ENCODE measurements around the gene BEST2.

Gene BEST2

GRCh38 chr19:12784394-12784870 is 32.8 kb downstream of the BEST2 start:
- Histone ChIP-seq H3K4me3 (ENCODE audit: low read length, poor library complexity, severe bottlenecking) (no peak overlapping the region), H3K9me2 (replicated peaks; ENCODE audit: low read depth, low read length) (no peaks in the 10 kb centered on the region), H3K27me3 (ENCODE audit: insufficient read depth, low read length, poor library complexity, severe bottlenecking) (no peaks in the 10 kb centered on the region), H3K36me3 (ENCODE audit: insufficient read depth, low read length) (no peaks in the 10 kb centered on the region), H3K9ac (ENCODE audit: low read depth, low read length, poor library complexity, severe bottlenecking) (no peak overlapping the region), H3K4me1 (ENCODE audit: insufficient read depth, low read length, poor library complexity, severe bottlenecking) (peaks cover 25% of the 10 kb centered on the region), H2AFZ (ENCODE audit: low read length) (no peak overlapping the region), H4K20me1 (ENCODE audit: insufficient read depth, low read length, poor library complexity, severe bottlenecking) (no peaks in the 10 kb centered on the region), H3K4me2 (ENCODE audit: low read depth, low read length, poor library complexity, severe bottlenecking) (no peak overlapping the region), H3K79me2 (ENCODE audit: insufficient read depth, low read length) (no peaks in the 10 kb centered on the region), H3F3A (ENCODE audit: low read depth) (no peaks in the 10 kb centered on the region; the same call in 1 of the 2 replicates), H3K9me3 (ENCODE audit: insufficient read depth, low read depth, low read length) (no peaks in the 10 kb centered on the region)
- TF ChIP-seq CTCF (conservative IDR thresholded peaks at IDR 0.05; ENCODE audit: low read length) (no peak), EZH2phosphoT487 (IDR thresholded peaks at IDR 0.05; ENCODE audit: borderline replicate concordance) (no peak)

- Histone ChIP-seq H4K20me1 (ENCODE audit: insufficient read depth, low read length, poor library complexity, severe bottlenecking) (no peaks in the 10 kb centered on the region), H3K9me2 (replicated peaks; ENCODE audit: low read depth, low read length) (no peaks in the 10 kb centered on the region), H3K4me1 (ENCODE audit: insufficient read depth, low read length, poor library complexity, severe bottlenecking) (peaks cover 23% of the 10 kb centered on the region), H3K4me3 (ENCODE audit: low read length, poor library complexity, severe bottlenecking) (no peak overlapping the region), H3K79me2 (ENCODE audit: insufficient read depth, low read length) (no peaks in the 10 kb centered on the region), H3K9ac (ENCODE audit: low read depth, low read length, poor library complexity, severe bottlenecking) (no peak overlapping the region), H3K9me3 (ENCODE audit: insufficient read depth, low read depth, low read length) (no peaks in the 10 kb centered on the region), H3F3A (ENCODE audit: low read depth) (no peaks in the 10 kb centered on the region; the same call in 1 of the 2 replicates), H3K36me3 (ENCODE audit: insufficient read depth, low read length) (no peaks in the 10 kb centered on the region), H3K4me2 (ENCODE audit: low read depth, low read length, poor library complexity, severe bottlenecking) (no peak overlapping the region), H3K27me3 (ENCODE audit: insufficient read depth, low read length, poor library complexity, severe bottlenecking) (no peaks in the 10 kb centered on the region), H2AFZ (ENCODE audit: low read length) (no peak overlapping the region)
- no peak for TF ChIP-seq EZH2phosphoT487 (IDR thresholded peaks at IDR 0.05; ENCODE audit: borderline replicate concordance)
- no peak for TF ChIP-seq CTCF (conservative IDR thresholded peaks at IDR 0.05; ENCODE audit: low read length)
Measured at GRCh38 chr19:12784871-12785430, 33.4 kb downstream of the BEST2 start.

GRCh38 chr19:12785431-12786031 is 33.9 kb downstream of the BEST2 start:
- no peaks in the 10 kb centered on the region for H3K79me2 ChIP-seq (ENCODE audit: insufficient read depth, low read length)
- H3K4me1 ChIP-seq (ENCODE audit: insufficient read depth, low read length, poor library complexity, severe bottlenecking) = peaks cover 24% of the 10 kb centered on the region
- H3K9me3 ChIP-seq (ENCODE audit: insufficient read depth, low read depth, low read length) = no peaks in the 10 kb centered on the region
- TF ChIP-seq EZH2phosphoT487 (IDR thresholded peaks at IDR 0.05; ENCODE audit: borderline replicate concordance) (no peak), CTCF (conservative IDR thresholded peaks at IDR 0.05; ENCODE audit: low read length) (no peak)
- no peak overlapping the region for H2AFZ ChIP-seq (ENCODE audit: low read length)
- H3K36me3 ChIP-seq (ENCODE audit: insufficient read depth, low read length) = no peaks in the 10 kb centered on the region
- H4K20me1 ChIP-seq (ENCODE audit: insufficient read depth, low read length, poor library complexity, severe bottlenecking) = no peaks in the 10 kb centered on the region
- no peak overlapping the region for H3K4me3 ChIP-seq (ENCODE audit: low read length, poor library complexity, severe bottlenecking)
- no peaks in the 10 kb centered on the region for H3K9me2 ChIP-seq (replicated peaks; ENCODE audit: low read depth, low read length)
- no peaks in the 10 kb centered on the region; the same call in 1 of the 2 replicates for H3F3A ChIP-seq (ENCODE audit: low read depth)
- peak overlapping the region; percentile 14 for H3K4me2 ChIP-seq (ENCODE audit: low read depth, low read length, poor library complexity, severe bottlenecking)
- H3K9ac ChIP-seq (ENCODE audit: low read depth, low read length, poor library complexity, severe bottlenecking) = peak overlapping the region; percentile 51
- H3K27me3 ChIP-seq (ENCODE audit: insufficient read depth, low read length, poor library complexity, severe bottlenecking) = no peaks in the 10 kb centered on the region

Measured in Loucy (cell line).